HepG2 (cell line): ENCODE results near the gene DSTN. TPM values are rescaled to one million over a fixed set of nuclear protein-coding genes. Genes with fewer than 3 reads are reported as not detected.

Source experiments
- CEBPZ ChIP-seq: IDR thresholded peaks from 2 replicates; pipeline ENCODE4 v1.6.1; 2012; ENCODE audit warnings: low read length, improper control_type of control experiment
- CHD2 ChIP-seq: IDR thresholded peaks from 2 replicates; pipeline ENCODE4 v1.6.1; 2011; ENCODE audit warnings: low read depth, low read length, improper control_type of control experiment
- DZIP1 ChIP-seq: sonication (generic); formaldehyde crosslinking; IDR thresholded peaks from 2 replicates; pipeline ENCODE4 v1.5.0; 2020; ENCODE audit warnings: mild to moderate bottlenecking, missing genetic modification reagents
- HCFC1 ChIP-seq: fragments of 150-350 bp; IDR thresholded peaks from 2 replicates; pipeline ENCODE4 v1.6.1; 2014; ENCODE audit warnings: low read depth, low read length
- HNF4A ChIP-seq: sonication (generic); formaldehyde crosslinking; IDR thresholded peaks from 2 replicates; pipeline ENCODE4 v1.4.0; 2020; ENCODE audit warnings: missing genetic modification reagents
- IKZF1 ChIP-seq: fragments of 450-650 bp; IDR thresholded peaks from 2 replicates; pipeline ENCODE4 v1.7.1; 2016
- SIN3A ChIP-seq: IDR thresholded peaks from 2 replicates; pipeline ENCODE4 v1.6.1; 2011; ENCODE audit warnings: low read depth, mild to moderate bottlenecking, control low read depth, low read length, borderline replicate concordance
- SMAD9 ChIP-seq: sonication (generic); formaldehyde crosslinking; IDR thresholded peaks from 2 replicates; pipeline ENCODE4 v1.5.1; 2020; ENCODE audit warnings: mild to moderate bottlenecking, missing genetic modification reagents
- SP2 ChIP-seq: sonication (generic); formaldehyde crosslinking; IDR thresholded peaks from 2 replicates; pipeline ENCODE4 v1.5.1; 2020; ENCODE audit warnings: mild to moderate bottlenecking, missing genetic modification reagents
- SP4 ChIP-seq: sonication (generic); formaldehyde crosslinking; IDR thresholded peaks from 2 replicates; pipeline ENCODE4 v1.8.1; 2023; ENCODE audit warnings: mild to moderate bottlenecking, missing genetic modification reagents
- YEATS2 ChIP-seq: sonication (generic); formaldehyde crosslinking; IDR thresholded peaks from 2 replicates; pipeline ENCODE4 v1.4.0; 2020; ENCODE audit warnings: missing genetic modification reagents, borderline replicate concordance
- ZNF263 ChIP-seq: sonication (generic); formaldehyde crosslinking; IDR thresholded peaks from 2 replicates; pipeline ENCODE4 v1.4.0; 2020; ENCODE audit warnings: missing genetic modification reagents
- ZNF281 ChIP-seq: sonication (generic); formaldehyde crosslinking; IDR thresholded peaks from 2 replicates; pipeline ENCODE4 v1.4.0; 2020; ENCODE audit warnings: missing genetic modification reagents, borderline replicate concordance
- ZNF343 ChIP-seq: sonication (generic); formaldehyde crosslinking; IDR thresholded peaks from 2 replicates; pipeline ENCODE4 v1.4.0; 2020; ENCODE audit warnings: mild to moderate bottlenecking, missing genetic modification reagents
- ZNF441 ChIP-seq: sonication (generic); formaldehyde crosslinking; IDR thresholded peaks from 2 replicates; pipeline ENCODE4 v1.7.0; 2021; ENCODE audit warnings: missing genetic modification reagents, borderline replicate concordance
- ZNF777 ChIP-seq: sonication (generic); formaldehyde crosslinking; IDR thresholded peaks from 2 replicates; pipeline ENCODE4 v1.4.0; 2020; ENCODE audit warnings: missing genetic modification reagents
- polyA plus RNA-seq, 8 experiments: library from polyadenylated mRNA; depleted of rRNA in 3 of 8; stranded (reverse) in 7 of 8; unstranded in 1 of 8; fragments of >200 nt; fragmentation: Illumina TruSeq in 4 of 8; extraction: Trizol in 4 of 8; gene quantifications; 2 replicates each; pipeline versions ENCODE4 v1.2.1 to v1.2.3, GENCODE V29; 2011 to 2016; ENCODE audit warnings: low read depth in 4 of 8, missing spikeins in 1 of 8, mixed read lengths in 1 of 8; ENCODE audit not compliant: insufficient read depth in 1 of 8
- total RNA-seq, 5 experiments: library from RNA; depleted of rRNA; stranded (reverse); fragments of >200 nt; fragmentation: Illumina TruSeq; extraction: Trizol; gene quantifications; 2 replicates each; pipeline ENCODE4 v1.2.3, GENCODE V29; 2016; ENCODE audit warnings: low read depth in 1 of 5

The DSTN gene
- total and polyA plus RNA-seq, 2 of the 13 experiments (the other 11 are each of a cell fraction or from before 2014, with no cell fraction given): 27.6 to 106 TPM

- TF ChIP-seq ZNF343 (no peak), SIN3A (no peak), SP4 (CRISPR knock-in tag) (0 out of 2 replicates have a peak, but pooled peaks have one; percentile 15), ZNF441 (CRISPR knock-in tag) (no peak), IKZF1 (no peak), CEBPZ (no peak), ZNF281 (CRISPR knock-in tag) (no peak), HNF4A (CRISPR knock-in tag) (no peak), DZIP1 (CRISPR knock-in tag) (no peak), ZNF263 (CRISPR knock-in tag) (peak; percentile 43; the same call in 1 of the 2 replicates), CHD2 (no peak), SMAD9 (no peak), ZNF777 (CRISPR knock-in tag) (no peak), HCFC1 (no peak), YEATS2 (CRISPR knock-in tag) (no peak), SP2 (CRISPR knock-in tag) (no peak)
Observed at GRCh38 chr20:17619351-17620093, 49.6 kb downstream of the DSTN start (continued).
